GM21528 (cell line): ENCODE results near the gene ECT2L.

ENCODE experiments used
- ATAC-seq: cut with Tn5 transposase; IDR thresholded peaks from one replicate; pipeline ENCODE4 v1.9.1; 2021; ENCODE audit warnings: mild to moderate bottlenecking, moderate library complexity; ENCODE audit not compliant: unreplicated experiment, low FRiP score

ECT2L gene, protein sequence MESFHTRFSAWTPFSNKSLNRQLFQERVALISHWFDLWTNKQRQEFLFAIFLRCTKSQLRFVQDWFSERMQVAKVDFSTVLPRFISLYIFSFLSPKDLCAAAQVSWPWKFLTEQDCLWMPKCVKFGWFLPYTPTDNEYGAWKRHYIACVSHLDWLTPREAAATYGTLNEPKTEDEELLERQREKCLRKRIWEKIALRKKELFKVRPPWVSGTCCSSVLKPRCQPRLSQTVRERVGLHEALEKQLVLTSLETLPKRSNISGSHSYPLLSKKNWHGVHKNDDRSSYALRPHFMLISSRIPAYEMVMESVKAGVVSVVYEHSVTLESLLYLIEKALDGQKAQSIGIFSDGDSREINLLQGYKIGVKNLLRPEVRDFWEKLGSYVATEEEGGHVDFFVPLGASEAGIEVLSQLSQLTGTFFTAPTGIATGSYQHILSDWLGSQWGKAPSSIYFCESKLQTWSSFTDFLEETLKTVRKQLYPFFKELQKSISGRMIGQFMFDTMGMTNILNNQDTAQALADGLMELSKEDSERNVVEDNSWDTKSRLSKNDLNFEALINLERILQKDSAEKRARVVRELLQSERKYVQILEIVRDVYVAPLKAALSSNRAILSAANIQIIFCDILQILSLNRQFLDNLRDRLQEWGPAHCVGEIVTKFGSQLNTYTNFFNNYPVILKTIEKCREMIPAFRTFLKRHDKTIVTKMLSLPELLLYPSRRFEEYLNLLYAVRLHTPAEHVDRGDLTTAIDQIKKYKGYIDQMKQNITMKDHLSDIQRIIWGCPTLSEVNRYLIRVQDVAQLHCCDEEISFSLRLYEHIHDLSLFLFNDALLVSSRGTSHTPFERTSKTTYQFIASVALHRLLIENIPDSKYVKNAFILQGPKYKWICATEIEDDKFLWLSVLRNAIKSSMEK

DNA sequence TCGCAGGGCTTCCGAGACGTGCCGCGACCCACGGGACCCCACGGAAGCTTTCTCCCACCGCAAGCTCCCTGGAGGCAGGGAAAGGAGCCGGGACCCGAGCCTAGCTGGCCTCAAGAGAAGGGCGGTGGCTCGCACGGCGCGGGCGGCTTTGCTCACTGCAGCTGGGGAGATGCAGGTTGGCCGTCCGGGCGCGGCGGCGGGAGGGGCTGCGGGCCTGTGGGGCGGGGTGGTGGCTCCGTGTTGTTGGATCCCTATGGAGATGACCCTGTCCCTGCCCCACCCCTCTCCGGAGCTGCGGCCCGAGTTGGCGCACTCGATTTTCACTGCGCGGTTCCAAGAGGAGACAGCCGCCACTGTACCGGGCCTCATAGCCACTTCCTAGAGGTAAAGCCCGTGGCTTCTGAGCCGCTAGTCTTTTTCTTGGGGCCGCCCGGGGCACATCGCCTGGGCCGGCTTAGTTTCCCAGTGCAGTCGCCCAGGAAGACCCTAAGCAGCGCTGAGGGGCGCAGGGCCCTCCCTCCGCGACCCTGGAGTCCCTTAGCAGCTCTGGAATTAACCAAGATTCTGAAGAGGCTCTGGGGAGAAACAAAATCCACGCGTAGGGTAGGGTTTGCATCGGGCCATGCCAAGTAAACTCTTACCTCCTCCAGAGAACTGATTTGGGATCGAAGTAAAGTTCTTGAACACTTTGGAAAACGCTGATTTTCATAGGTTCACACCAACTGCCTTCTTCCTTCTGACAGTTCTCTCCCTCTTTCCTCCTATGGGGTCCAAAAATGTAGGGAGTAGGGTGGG is at the start of gene ECT2L:
ECT2L (plus strand) TSS at position 279 of the 795 bp plus-strand sequence. CDS start 17,188 bp downstream, outside the sequence.
- no peak for ATAC-seq

DNA sequence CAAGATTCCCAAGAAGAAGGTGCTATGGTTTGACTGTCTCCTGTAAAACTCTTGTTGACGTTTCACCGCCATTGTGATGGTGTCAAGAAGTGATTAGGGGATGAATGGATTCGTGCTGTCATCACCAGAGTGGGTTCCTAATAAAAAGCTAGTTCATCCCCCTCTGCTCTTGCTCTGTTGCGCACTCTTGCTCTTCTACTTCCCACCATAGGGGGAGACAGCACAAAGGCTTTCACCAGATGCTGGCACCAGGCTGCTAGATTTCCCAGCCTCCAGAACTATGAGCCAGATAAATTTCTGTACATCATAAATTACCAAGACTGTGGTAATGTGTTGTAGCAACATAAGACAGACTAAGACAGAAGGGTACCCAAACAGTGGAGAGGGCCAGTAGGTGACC is 43.9 kb upstream of the ECT2L start:
- no peak for ATAC-seq

DNA sequence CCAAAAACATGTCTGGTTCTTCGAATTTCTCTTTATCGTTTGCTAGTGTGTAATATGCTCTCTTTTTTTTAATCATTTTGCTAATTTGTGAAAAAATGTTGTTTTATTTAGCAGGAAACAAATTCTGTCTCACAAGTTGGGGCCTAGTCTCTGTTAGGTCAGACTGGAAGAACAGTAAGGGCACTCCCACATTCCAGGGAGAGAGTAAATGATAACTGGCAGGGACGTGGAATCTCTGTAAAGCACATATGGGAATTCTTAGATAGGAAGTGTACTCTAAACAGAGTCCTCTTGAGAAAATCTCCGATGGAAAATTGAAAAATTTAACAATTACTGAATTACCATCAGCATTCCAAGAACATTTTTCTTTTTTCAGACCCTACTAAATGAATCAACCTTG is 38.8 kb upstream of the ECT2L start:
- ATAC-seq, result no peak

DNA sequence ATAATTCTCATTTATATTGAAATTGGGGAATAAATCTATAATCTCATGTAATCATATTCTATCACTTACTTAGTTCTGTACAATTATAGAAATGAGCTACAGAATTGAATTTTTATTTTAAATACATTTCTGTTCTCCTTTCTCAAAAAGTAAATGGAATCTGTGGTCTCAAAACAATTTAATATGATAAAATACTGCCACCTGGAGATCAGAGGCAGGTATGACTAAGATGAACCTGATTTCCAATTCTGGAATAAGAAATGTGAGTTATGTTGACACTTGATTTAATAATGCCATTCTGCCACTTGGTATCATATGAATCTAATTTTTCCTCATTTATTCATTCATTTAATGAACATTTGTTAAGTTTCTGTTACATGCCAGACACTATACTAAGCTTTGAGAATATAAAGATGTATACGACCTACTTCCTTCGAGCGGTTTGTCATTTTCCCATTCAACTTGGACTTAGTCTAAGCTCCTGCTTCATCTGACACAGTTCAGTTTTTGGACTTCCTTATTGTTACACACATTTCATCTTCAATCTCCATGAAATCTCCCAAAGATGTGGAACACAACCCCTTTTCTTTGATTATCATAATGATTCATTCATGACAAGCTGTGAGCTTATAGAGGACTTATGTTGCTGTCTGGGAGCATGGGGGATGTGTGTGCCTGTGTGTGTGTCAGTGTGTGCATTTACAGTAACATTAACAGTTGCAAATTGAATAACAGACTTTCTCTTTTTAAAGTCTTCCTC is 29.8 kb upstream of the ECT2L start:
- no peak for ATAC-seq

DNA sequence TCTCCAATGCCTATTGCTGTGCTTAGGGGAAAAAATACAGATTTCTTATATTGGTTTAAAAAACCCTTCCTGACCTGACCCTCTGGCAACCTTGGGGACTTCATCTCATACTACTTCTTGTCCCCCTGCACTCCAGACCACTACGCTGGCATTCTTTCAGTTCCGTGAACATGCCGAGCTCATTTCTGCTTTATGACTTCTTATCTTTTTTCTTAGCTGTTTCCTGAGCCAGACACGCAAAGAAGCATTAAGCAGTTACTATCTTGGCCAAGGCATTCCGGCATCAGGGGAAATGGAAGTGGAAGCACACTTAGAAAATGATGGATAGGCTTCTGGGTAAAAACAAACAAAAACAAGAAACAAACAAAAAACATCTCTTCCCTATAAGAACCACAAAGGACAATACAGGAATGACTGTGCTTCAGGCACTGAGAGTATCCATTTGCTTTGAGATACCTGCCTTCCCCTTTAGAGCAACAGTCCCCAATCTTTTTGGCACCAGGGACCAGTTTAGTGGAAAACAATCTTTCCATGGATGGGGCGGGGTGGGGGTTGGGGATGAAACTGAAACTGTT is 26.7 kb upstream of the ECT2L start:
- ATAC-seq, result no peak

DNA sequence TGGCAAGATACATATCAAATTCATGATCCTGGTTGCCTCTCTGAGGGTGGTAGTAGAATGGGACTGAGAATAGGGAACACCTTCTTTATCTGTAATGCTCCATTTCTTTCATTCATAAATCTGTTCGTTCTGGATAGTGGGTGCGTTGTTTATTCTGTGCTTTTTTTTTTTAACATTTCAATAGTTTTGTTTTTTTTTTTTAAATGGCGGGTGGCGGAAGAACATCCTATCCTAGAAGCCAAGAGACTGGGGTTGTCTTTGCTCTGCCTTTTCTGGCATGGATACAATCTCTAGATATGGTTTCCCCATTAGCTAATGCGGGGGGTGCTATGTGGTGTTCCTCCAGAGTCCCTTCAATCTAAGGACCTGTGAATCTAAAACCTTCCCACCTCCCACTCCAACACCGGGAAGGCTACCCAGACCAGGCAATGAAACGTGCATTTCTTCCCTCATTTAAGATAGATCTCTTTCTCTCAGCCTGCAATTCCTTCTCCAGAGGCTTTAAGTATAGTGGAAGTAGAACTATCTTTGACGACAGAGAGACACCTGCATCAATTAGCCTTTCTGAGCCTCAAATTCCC is 23.2 kb upstream of the ECT2L start:
- ATAC-seq, result peak; percentile 3

DNA sequence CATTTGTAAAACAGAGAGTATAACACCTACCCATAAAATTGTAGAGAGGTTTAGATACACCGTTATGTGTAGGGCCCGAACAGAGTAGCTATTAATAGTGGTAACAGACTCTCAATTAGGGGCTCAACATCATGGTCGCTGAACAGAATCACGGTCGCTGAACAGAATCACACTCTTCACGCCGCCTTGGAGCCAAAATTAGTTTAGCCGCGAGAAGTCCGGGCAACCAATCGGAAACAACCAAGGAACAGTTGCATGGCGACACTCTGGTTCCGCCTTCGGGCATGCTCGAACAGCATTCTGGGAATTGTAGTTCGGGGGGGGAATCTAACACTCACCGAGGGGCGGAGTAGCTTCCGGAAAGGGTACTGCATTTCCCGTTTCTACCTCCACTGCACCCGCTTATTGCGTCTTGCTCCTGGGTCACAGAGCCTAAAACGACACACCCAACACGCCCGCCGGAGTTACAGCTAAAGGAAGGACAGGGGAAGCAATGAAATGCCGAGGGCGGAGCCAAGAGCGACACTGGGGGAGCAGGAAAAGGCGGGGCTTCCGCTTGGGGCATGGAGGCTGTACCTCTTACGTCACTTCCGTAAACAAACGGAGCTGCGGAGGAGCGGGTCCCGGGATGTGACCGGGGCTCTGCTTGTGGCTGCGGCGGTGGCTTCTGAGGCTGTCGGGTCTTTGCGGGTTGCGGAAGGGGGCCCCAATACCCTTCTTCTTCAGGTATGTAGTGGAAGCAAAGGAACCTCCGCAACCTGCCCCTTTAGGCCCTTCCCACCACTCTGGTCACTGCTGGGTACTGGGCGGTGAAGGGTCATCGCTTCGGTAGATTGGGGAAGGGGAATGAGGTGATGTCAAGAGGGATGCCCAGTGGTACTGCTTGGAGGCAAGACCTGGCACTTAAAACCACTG is 22.5 kb upstream of the ECT2L start, which contains the start of gene CCDC28A:
CCDC28A (plus strand) TSS at position 593 of the 915 bp plus-strand sequence. CDS start 2,352 bp downstream, outside the sequence.
- peak; percentile 97 for ATAC-seq

DNA sequence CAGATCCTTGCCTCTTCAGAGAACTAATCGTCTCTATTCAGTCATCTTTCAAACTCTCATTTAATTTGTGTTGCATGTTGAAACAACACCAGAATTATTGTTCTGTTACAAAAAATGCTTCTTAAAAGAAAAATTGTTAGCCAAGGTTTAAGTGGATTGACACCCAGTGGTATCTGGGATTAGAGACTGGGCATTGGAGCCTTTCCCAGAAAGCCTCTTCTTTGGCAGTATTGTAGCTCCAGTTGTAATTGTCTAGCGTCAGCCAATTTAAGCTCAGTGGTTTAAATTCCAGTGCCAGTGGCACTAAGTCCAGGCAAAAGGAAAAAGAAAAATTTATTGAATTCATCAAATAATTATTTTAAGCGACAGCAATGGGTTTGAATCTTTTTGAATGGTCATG is 21.5 kb upstream of the ECT2L start:
- no peak for ATAC-seq

DNA sequence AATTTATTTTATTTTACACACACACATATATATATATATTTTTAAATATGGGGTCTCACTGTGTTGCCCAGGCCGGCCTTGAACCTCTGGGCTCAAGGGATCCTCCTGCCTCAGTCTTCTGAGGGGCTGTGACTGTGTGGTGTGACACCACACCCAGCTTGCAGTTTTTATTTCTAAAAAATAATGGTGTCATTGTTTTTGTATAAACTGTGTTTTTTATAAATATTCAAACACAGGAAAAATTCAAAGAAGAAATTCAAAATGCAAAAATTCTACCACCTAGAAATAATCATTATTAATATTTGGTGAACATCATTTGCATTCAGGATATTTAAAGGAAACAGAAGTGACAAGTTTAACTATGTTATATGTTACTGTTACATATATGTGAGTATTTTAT is 19.2 kb upstream of the ECT2L start:
- ATAC-seq, result no peak

DNA sequence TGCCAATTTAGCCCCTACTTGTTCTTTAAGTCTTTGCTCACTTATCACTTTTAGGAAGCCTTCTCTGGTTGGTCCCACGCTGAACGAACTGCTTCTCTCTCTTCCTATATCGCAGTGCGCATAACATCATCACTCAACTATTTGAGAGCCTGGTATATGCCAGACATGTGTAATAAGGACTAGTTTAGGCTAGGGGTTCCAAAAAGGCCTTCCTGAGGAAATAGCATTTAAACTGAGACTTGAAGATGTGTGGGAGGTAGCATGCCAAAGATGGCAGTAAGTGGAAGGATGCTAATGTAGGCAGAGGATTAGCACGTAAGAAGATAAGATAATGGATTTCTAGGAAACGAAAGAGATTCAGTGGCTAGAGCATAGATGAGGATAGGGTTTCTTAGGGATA is 17.6 kb upstream of the ECT2L start:
- ATAC-seq, result no peak

DNA sequence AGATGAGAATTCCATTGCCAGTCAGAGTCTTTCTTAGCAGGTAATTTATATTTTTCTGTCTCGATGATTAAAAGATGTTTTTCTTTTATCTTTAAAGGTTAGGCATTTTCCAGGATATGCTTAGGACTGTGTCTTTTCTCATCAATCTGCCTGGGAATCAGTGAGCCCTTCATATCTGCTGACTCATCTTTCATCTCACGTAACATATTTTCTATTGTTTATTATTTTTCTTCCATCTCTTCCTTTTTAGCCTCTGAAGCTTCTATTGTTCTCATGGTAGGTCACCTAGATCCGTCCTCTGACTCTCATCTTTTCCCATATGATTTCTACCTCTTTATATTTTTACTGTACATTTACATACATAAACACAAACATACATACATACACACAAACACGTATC is 13.6 kb upstream of the ECT2L start:
- no peak for ATAC-seq

DNA sequence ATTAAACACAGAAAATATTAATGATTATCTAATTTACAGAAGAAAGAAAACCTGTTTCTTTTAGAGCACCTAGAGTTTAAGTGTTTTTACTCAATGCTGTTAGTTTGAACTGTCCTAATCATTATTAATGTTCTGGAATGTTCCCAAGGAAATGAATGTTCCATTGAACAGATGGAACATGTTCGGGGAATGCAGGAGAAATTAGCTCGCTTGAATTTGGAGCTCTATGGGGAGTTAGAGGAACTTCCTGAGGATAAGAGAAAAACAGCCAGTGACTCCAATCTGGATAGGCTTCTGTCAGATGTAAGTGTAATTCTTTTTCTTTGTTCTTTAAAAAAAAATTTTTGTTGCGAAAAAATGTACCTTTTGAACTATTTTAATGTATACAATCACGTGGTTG is 10.8 kb upstream of the ECT2L start:
- ATAC-seq, result no peak

DNA sequence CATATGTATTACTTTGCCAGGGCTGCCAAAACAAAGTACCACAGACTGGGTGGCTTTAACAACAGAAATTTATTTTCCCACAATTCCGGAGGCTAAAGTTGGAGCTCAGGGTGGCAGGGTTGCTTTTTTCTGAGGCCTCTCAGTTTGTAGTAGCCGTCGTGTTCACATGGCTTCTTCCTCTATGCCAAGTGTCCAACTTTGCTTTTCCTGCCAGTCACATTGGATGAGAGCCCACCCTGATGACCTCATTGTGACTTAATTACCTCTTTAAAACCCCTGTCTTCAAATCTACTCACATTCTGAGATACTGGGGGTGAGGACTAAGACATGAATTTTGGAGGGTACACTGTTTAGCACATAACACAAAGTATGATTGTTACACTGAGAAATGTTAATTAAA is 9.9 kb upstream of the ECT2L start:
- ATAC-seq, result no peak

DNA sequence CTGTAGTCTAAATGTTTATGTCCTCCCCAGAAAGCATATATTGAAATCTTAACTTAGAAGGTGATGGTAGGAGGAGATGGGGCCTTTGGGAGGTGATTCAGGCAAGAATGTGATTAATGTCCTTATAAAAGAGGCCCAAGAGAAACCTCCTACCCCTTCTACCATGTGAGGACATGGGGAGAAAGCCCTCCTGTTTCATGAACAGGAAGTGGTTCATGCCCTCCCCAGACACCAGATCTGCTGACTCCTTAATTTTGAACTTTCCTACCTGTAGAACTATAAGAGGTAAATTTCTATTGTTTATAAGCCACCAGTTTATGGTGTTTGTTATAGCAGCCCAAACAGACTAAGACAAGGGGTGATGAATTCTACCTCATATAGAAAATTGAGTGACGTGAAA is 8.7 kb upstream of the ECT2L start:
- ATAC-seq, result no peak

DNA sequence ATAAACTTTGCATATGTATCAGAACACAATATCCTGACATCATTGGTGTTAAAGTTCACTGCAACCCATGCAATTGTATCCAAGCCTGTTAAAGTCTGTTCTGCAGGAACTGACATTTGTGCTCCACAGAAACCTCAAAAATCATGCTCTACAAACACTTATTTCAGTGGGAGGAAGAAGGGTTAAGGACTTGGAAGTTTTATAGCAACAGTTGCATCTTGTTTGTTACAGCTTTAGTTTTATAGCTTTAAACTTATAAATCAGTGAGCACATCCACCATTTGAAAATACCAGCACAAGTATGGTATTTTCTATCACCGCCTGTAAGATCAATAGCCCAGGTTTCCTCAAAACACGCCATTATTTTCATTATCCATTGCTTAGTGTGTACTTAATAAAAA is 884 bp downstream of the ECT2L start:
- ATAC-seq, result no peak

DNA sequence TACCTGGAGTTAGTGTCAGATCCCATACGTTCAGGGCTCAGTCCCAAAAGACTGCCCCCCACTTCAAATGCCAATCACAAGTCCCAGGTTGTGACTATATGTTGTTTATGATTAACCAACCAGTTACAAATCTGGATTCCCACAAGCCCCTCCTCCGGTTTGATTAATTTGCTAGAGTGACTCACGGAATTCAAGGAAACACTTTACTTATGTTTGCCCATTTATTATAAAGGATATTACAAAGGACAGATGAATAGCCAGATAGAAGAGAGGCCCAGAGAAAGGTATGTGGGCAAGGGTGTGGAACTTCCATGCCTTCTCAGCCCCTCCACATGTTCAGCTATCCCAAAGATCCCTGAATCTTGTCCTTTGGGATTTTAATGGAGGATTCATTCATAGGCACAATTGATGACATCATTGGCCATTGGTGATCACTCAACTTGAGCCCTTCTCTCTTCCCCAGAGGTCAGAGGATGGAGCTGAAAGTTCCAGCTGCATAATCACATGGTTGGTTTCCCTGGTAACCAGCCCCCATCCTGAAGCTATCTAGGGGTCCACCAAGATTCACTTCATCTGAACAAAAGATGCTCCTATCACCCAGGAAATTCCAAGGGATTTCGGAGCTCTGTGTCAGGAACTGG is 2.0 kb downstream of the ECT2L start:
- no peak for ATAC-seq

DNA sequence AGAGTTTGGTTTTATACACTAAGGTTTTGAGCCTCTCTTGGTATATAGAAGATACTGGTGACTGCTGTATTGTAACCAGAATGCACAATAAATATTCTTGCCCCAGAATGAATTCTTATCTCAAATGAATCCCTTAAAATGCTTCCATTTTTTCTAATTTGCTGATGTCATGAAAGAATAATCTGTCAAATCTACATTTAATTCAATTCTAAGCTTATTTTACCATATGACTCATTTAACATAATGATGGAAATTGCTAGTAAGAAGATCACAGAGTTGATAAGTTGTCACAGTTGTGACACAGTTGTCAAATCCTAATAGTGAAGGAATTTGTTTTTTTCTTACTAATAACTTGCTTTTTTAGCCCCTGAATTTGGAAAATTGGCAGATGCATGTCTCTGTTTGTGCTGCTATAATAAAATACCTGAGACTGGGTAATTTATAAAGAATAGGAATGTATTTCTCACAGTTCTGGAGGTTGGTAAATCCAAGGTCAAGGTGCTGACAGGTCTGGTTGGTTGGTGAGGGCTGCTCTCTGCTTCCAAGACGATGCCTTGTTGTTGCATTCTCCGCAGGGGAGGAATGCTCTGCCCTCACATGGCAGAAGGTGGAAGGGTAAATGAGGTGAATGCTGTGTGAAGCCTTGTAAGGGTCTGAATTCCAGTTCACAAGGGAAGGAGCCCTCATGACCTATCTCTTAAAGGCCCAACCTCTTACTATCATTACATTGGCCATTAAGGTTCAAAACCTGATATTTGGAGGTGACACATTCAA is 4.7 kb downstream of the ECT2L start:
- no peak for ATAC-seq
